Body of pancreas (tissue), 4 donors: Measurements from ENCODE around the gene ZNF667. TPM values are rescaled to one million over a fixed set of nuclear protein-coding genes. Genes with fewer than 3 reads are reported as not detected.

Experiments
- ATAC-seq: fragments of 150-250 bp; one replicate; pipeline ENCODE4 v1.9.1; 2016
- DNase-seq, 4 donors: peaks; one replicate each; pipeline ENCODE4 v3.0.0-alpha.2; 2019
- H3K27ac ChIP-seq, 4 donors: fragments of 200-600 bp; sonication (generic); 1 replicate in 3 of 4; 2 replicates in 1 of 4; pipeline versions ENCODE4 v1.5.1 to v1.6.1; 2016 to 2019; ENCODE audit warnings: mild to moderate bottlenecking in 1 of 4, mixed read lengths in 1 of 4, moderate library complexity in 1 of 4
- H3K27me3 ChIP-seq, 2 donors: fragments of 200-600 bp; sonication (generic); one replicate each; pipeline ENCODE4 v1.6.0; 2016; ENCODE audit warnings: mild to moderate bottlenecking in 1 of 2
- H3K36me3 ChIP-seq, 2 donors: fragments of 200-600 bp; sonication (generic); replicated peaks in 1 of 2; 2 replicates each; pipeline ENCODE4 v1.5.1; 2016; ENCODE audit warnings: low read depth in 2 of 2; ENCODE audit not compliant: insufficient read depth in 1 of 2
- H3K4me1 ChIP-seq: fragments of 200-600 bp; sonication (generic); one replicate; pipeline ENCODE4 v1.6.0; 2016
- H3K4me3 ChIP-seq, 2 donors: fragments of 200-600 bp; sonication (generic); 1 replicate in 1 of 2; 2 replicates in 1 of 2; pipeline ENCODE4 v1.5.1; 2016 to 2019
- H3K9me3 ChIP-seq, 3 donors: fragments of 200-600 bp; sonication (generic); 1 replicate in 2 of 3; 2 replicates in 1 of 3; pipeline ENCODE4 v1.5.1; 2016
- POLR2A ChIP-seq, 3 donors: fragments of 450-650 bp; IDR thresholded peaks; one replicate each; pipeline ENCODE4 v1.6.1; 2016; ENCODE audit warnings: antibody characterized with exemption in 3 of 3, mild to moderate bottlenecking in 2 of 3
- WGBS, 2 donors: methylation state at CpG; one replicate each; pipeline ENCODE4 v1.1.5; 2017; 5-methylcytosine and 5-hydroxymethylcytosine counted together
- intact Hi-C: fragments of 100-400 bp; cut with DNase I; formaldehyde crosslinking; loops from one replicate; pipeline ENCODE4 v1.15.1; 2023
- total RNA-seq, 2 donors: library from RNA; depleted of rRNA; stranded (reverse); fragments of >200 nt; gene quantifications; one replicate each; pipeline ENCODE4 v1.1.0, GENCODE V29; 2016
- TF ChIP-seq, protein P1 (sequence below), 7 experiments: fragments of 450-650 bp in 4 of 7; fragments of 200-600 bp in 3 of 7; sonication (generic) in 3 of 7; IDR thresholded peaks; one replicate each; pipeline ENCODE4 v1.5.1; 2016 to 2019; ENCODE audit warnings: antibody characterized with exemption in 7 of 7

ZNF667 gene
- total RNA-seq, 2 donors from 2014 or later, result 1.3 to 2.0 TPM

DNA sequence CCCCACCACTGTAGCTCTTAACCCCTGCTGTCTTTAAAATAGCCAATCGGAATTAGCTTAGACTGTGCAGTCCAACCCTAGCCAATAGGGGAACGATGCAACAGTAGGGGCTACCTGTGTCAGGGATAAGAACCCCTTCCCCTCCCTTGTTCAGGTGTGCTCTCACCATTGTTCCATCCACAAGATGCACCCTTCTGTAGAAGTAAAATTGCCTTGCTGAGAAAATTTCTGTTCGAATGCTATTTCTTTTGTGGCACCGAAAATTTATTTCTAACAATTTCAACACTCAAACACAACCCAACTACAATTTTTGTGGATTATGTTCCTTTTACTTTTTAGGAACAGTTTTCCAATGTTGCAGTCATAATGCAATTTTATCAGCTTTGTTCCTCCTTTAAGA is 76.7 kb downstream of the ZNF667 start:
- Histone ChIP-seq H3K36me3 (no peaks in the 10 kb centered on the region), H3K27me3 (no peaks in the 10 kb centered on the region), H3K4me1 (peaks cover 11% of the 10 kb centered on the region), H3K4me3 (no peak overlapping the region), H3K9me3 (peaks cover 0 to 15% (median 0%) of the 10 kb centered on the region in 3 donors), H3K27ac (no peak overlapping the region)
- no peak for ATAC-seq
- WGBS, 2 donors, result 91 to 93% methylated on average over 4 of the region's 4 CpGs
- intact Hi-C loops, result no loop called here
- TF ChIP-seq, protein P1, sequence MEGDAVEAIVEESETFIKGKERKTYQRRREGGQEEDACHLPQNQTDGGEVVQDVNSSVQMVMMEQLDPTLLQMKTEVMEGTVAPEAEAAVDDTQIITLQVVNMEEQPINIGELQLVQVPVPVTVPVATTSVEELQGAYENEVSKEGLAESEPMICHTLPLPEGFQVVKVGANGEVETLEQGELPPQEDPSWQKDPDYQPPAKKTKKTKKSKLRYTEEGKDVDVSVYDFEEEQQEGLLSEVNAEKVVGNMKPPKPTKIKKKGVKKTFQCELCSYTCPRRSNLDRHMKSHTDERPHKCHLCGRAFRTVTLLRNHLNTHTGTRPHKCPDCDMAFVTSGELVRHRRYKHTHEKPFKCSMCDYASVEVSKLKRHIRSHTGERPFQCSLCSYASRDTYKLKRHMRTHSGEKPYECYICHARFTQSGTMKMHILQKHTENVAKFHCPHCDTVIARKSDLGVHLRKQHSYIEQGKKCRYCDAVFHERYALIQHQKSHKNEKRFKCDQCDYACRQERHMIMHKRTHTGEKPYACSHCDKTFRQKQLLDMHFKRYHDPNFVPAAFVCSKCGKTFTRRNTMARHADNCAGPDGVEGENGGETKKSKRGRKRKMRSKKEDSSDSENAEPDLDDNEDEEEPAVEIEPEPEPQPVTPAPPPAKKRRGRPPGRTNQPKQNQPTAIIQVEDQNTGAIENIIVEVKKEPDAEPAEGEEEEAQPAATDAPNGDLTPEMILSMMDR (IDR thresholded peaks at IDR 0.05), result no peak
- no peak for TF ChIP-seq POLR2A (IDR thresholded peaks at IDR 0.05)
- no peak for DNase-seq

DNA sequence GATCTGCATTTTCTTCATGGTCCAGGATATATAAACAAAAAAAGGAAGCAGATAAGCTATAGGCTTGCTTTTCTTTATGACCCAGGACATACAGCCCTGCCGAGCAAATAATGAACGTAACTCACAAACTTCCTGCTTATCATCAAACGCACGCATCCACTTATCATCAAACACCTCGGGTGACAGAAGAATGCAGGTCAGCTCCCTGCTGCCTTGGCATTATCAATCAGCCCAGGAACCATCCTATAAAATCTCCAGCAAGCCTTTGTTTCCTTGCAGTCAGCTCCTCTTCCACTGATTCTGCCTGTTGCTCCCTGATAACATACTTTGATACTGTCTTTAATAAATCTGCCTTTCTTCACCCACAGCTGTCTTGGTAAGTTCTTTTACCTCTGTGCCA is 78.3 kb downstream of the ZNF667 start:
- H3K36me3 ChIP-seq, result no peaks in the 10 kb centered on the region
- peaks cover 5% of the 10 kb centered on the region for H3K4me1 ChIP-seq
- 69 to 83% methylated on average over 5 of the region's 5 CpGs for WGBS, 2 donors
- DNase-seq (no peak), ATAC-seq (no peak)
- intact Hi-C loops, result no loop called here
- no peaks in the 10 kb centered on the region for H3K27me3 ChIP-seq
- H3K4me3 ChIP-seq, result no peak overlapping the region
- H3K9me3 ChIP-seq, result peaks cover 0 to 21% (median 0%) of the 10 kb centered on the region in 3 donors
- no peak overlapping the region for H3K27ac ChIP-seq
- TF ChIP-seq, protein P1 (IDR thresholded peaks at IDR 0.05), result no peak
- no peak for TF ChIP-seq POLR2A (IDR thresholded peaks at IDR 0.05)

DNA sequence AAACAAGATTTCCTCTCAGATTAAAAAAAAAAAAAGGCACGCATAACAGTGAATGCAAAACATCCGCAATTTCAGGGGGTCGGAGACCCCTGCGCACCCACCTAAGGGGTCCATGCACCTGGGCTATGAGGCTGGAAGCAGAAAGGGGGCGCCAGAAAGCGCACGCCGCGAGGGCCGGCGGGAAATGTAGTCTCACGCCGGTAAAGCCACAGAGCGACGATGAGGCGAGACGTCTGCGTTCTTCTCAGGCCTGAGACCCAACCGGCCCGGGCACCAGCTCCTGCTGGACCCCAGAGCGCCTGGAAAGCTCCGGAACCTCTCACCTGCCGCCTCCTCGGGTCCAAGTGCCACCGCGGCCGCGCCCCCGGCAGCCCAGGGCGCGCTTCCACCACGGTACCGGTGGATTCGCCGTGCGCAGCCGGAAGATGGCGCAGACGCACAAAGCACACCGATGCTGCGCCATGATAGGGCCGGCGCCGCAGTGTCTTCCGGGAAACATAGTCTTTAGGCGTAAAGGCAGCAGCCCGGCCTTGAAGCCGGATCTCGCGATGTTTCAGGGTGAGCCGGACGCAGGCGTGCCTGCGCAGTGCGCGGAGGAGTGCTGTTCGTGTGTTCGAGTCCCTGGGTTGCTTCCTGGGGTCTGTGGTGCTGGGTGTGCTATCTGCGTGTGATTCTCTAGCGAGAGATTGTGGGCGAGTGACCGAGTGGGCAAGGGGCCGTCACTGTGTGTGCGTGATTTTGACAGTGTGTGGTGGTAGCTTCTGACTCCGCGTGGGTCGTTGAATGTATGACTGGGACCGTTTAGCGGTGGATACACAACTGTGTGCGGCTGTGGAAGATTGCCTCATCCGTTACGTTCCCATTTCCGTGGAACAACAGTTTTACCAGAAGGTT is 83.8 kb downstream of the ZNF667 start, which contains the start of gene ZNF582:
Gene ZNF582 (minus strand): TSS at position 416 of the 894 bp plus-strand sequence. CDS start 1,782 bp downstream, outside the sequence.
- no peaks in the 10 kb centered on the region for H3K27me3 ChIP-seq
- intact Hi-C loops, result no loop called here
- H3K4me1 ChIP-seq, result no peaks in the 10 kb centered on the region
- TF ChIP-seq, protein P1 (IDR thresholded peaks at IDR 0.05), result peak; percentile 33 to 61 (median 50)
- peak in 2 of 3 donors; percentile 64 to 66 for TF ChIP-seq POLR2A (IDR thresholded peaks at IDR 0.05)
- DNase-seq (peak; percentile 85 to 97 (median 93)), ATAC-seq (peak; percentile 97)
- peak within 1 kb of the TSS; percentile 70 to 89 (median 78) for H3K27ac ChIP-seq
- peak within 1 kb of the TSS; percentile 37 to 45 for H3K4me3 ChIP-seq
- H3K36me3 ChIP-seq, result peaks cover 0 to 2% of the 10 kb centered on the region in 2 donors
- H3K9me3 ChIP-seq, result peaks cover 0 to 6% (median 0%) of the 10 kb centered on the region in 3 donors
- WGBS, 2 donors, result 1 to 5% methylated on average over 21 to 73 of the region's 73 CpGs

Other genes starting within 250 kb of the ZNF667 start
- not detected for gene EDDM13, start 204.6 kb downstream of the ZNF667 start, total RNA-seq
- 1 to 10 TPM; 4.9 to 7.3 TPM for gene ZSCAN5A, start 162.5 kb downstream of the ZNF667 start, total RNA-seq
- gene ZNF582, start 83.8 kb downstream of the ZNF667 start, total RNA-seq, result 1 to 10 TPM; 2.0 to 2.3 TPM
- gene ZNF583, start 73.0 kb downstream of the ZNF667 start, total RNA-seq, result 1 to 10 TPM; 2.6 to 3.6 TPM
- 1 to 10 TPM; 1.6 to 4.2 TPM for gene ZNF471, start 30.5 kb upstream of the ZNF667 start, total RNA-seq
- 1 to 10 TPM; 3.3 to 5.2 TPM for gene ZFP28, start 61.6 kb upstream of the ZNF667 start, total RNA-seq
- gene ZNF470, start 90.1 kb upstream of the ZNF667 start, total RNA-seq, result 1 to 10 TPM; 1.3 to 3.1 TPM
- gene ZNF71, start 118.0 kb upstream of the ZNF667 start, total RNA-seq, result 1 to 10 TPM; 4.9 to 7.0 TPM
- not detected for gene SMIM17, start 165.8 kb upstream of the ZNF667 start, total RNA-seq
- gene ZNF835, start 194.4 kb upstream of the ZNF667 start, total RNA-seq, result 1 to 10 TPM; 4.0 to 4.2 TPM